Right atrium auricular region (tissue), 2 donors: ENCODE measurements around the gene FOXC2. TPM values are rescaled to one million over a fixed set of nuclear protein-coding genes. Genes with fewer than 3 reads are reported as not detected.
A peak's percentile ranks its signal among the peaks of the same experiment; 100 is the strongest.

Experiments used
- DNase-seq: peaks from one replicate; pipeline ENCODE4 v3.0.0-alpha.2; 2019; ENCODE audit warnings: low spot score
- H3K27ac ChIP-seq, 2 donors: fragments of 200-600 bp; sonication (generic); 1 replicate in 1 of 2; 2 replicates in 1 of 2; pipeline ENCODE4 v1.5.1; 2016 to 2019
- H3K27me3 ChIP-seq, 2 donors: fragments of 200-600 bp; sonication (generic); one replicate each; pipeline versions ENCODE4 v1.5.1 to v1.6.0; 2017 to 2019
- H3K36me3 ChIP-seq: fragments of 200-600 bp; sonication (generic); one replicate; pipeline ENCODE4 v1.5.1; 2016
- H3K4me1 ChIP-seq, 2 donors: fragments of 200-600 bp; sonication (generic); one replicate each; pipeline versions ENCODE4 v1.5.1 to v1.6.0; 2017 to 2019
- H3K4me3 ChIP-seq, 2 donors: fragments of 200-600 bp; sonication (generic); 1 replicate in 1 of 2; 2 replicates in 1 of 2; pipeline ENCODE4 v1.5.1; 2017 to 2019; ENCODE audit warnings: mild to moderate bottlenecking in 1 of 2, moderate library complexity in 1 of 2
- H3K9me3 ChIP-seq, 2 donors: fragments of 200-600 bp; sonication (generic); one replicate each; pipeline ENCODE4 v1.5.1; 2019
- total RNA-seq, 2 donors: library from RNA; depleted of rRNA; stranded (reverse); fragments of >200 nt; gene quantifications; one replicate each; pipeline ENCODE4 v1.1.0, GENCODE V29; 2016
- TF ChIP-seq, protein P1 (sequence below), 2 donors: fragments of 200-600 bp; sonication (generic); IDR thresholded peaks; one replicate each; pipeline ENCODE4 v1.5.1; 2019; ENCODE audit warnings: antibody characterized with exemption in 2 of 2

The FOXC2 gene
- total RNA-seq: 1 to 10 TPM; 2.6 to 2.9 TPM

GRCh38 chr16:86566601-86566965 lies at the start of gene FOXC2:
TSS of gene FOXC2 (plus strand) at chr16:86566829. CDS start at chr16:86567336, 507 bp downstream.
- peak; percentile 92 for DNase-seq
- peak within 1 kb of the TSS; percentile 86 to 90 for H3K27ac ChIP-seq
- no peaks in the 10 kb centered on the region for H3K36me3 ChIP-seq
- H3K27me3 ChIP-seq: peaks cover 0 to 16% of the 10 kb centered on the region in 2 donors
- H3K9me3 ChIP-seq: no peaks in the 10 kb centered on the region
- H3K4me3 ChIP-seq: peak within 1 kb of the TSS; percentile 53 to 59
- TF ChIP-seq, protein P1, sequence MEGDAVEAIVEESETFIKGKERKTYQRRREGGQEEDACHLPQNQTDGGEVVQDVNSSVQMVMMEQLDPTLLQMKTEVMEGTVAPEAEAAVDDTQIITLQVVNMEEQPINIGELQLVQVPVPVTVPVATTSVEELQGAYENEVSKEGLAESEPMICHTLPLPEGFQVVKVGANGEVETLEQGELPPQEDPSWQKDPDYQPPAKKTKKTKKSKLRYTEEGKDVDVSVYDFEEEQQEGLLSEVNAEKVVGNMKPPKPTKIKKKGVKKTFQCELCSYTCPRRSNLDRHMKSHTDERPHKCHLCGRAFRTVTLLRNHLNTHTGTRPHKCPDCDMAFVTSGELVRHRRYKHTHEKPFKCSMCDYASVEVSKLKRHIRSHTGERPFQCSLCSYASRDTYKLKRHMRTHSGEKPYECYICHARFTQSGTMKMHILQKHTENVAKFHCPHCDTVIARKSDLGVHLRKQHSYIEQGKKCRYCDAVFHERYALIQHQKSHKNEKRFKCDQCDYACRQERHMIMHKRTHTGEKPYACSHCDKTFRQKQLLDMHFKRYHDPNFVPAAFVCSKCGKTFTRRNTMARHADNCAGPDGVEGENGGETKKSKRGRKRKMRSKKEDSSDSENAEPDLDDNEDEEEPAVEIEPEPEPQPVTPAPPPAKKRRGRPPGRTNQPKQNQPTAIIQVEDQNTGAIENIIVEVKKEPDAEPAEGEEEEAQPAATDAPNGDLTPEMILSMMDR (IDR thresholded peaks at IDR 0.05): no peak
- peaks cover 0 to 6% of the 10 kb centered on the region in 2 donors for H3K4me1 ChIP-seq

GRCh38 chr16:86517033-86517432 lies 49.6 kb upstream of the FOXC2 start:
- TF ChIP-seq, protein P1 (IDR thresholded peaks at IDR 0.05): no peak
- Histone ChIP-seq H3K9me3 (no peaks in the 10 kb centered on the region), H3K4me1 (peaks cover 0 to 22% of the 10 kb centered on the region in 2 donors), H3K27ac (no peak overlapping the region), H3K27me3 (peaks cover 0 to 37% of the 10 kb centered on the region in 2 donors), H3K4me3 (no peak overlapping the region), H3K36me3 (no peaks in the 10 kb centered on the region)
- no peak for DNase-seq

DNA sequence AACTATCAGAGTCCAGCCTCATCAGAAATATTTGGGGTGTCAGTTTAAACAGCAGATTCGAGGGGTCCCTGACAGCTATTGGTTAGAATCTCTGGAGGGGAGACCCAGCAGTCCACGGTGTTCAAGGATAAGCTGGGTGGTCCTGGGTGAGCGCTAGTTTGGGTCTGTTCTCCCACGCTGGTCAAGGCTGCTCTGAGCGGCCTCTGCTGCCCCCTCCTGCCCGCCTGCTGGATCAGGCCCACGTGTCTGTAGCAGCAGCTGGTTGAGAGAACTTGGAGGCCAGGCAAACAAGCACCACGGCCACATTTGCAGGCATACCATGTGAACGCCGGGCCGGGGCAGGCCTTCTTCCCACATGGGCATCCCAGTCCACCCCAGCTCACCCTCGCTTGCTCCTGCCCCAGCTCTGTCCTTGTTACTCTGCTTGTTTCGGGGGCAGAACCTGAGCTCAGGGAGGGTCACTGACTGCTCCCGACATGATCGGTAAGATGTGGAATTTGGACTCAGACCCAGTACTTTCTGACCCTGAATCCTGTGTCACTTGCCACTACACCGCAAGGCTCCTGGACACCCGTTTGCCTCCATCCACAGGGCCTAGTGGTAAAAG lies 48.9 kb upstream of the FOXC2 start:
- Histone ChIP-seq H3K27me3 (peaks cover 0 to 32% of the 10 kb centered on the region in 2 donors), H3K36me3 (no peaks in the 10 kb centered on the region), H3K4me1 (peaks cover 0 to 22% of the 10 kb centered on the region in 2 donors), H3K27ac (no peak overlapping the region), H3K4me3 (no peak overlapping the region), H3K9me3 (no peaks in the 10 kb centered on the region)
- TF ChIP-seq, protein P1 (IDR thresholded peaks at IDR 0.05): peak; percentile 43 to 84
- no peak for DNase-seq

DNA sequence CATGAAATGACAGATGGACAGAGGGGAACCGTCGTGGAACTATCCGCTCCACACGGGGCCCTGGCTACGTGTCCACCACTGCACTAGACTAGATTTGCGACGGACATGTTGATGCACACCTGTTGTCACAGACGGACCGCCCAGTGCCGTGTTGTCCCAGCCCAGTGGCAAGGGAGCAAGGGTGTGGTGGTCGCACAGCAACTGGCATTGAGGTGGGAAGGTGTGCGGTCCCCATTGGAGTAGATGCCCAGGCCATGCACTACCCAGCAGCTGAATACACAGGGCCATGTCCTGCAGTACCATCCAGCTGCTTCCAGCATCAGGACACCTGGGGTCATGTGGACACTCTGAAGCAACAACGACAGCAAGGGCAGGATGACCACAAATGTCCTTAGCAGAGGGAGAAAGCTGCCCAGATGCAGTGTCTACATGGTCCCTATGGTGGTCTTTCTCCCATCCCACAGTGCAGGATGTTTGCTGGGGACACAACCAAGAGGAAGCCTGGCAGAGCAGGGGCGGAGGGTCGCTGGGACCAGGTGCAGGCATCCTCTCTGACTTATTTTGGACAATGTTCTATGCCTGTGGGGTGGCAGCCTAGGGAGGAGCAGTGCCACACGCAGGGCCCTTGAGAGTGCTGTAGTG lies 47.5 kb upstream of the FOXC2 start:
- TF ChIP-seq, protein P1 (IDR thresholded peaks at IDR 0.05): no peak
- Histone ChIP-seq H3K9me3 (no peaks in the 10 kb centered on the region), H3K4me3 (no peak overlapping the region), H3K27me3 (peaks cover 0 to 32% of the 10 kb centered on the region in 2 donors), H3K27ac (no peak overlapping the region), H3K4me1 (peaks cover 0 to 22% of the 10 kb centered on the region in 2 donors), H3K36me3 (no peaks in the 10 kb centered on the region)
- DNase-seq: no peak

GRCh38 chr16:86519649-86520316 lies 46.8 kb upstream of the FOXC2 start:
- no peaks in the 10 kb centered on the region for H3K36me3 ChIP-seq
- no peak for DNase-seq
- TF ChIP-seq, protein P1 (IDR thresholded peaks at IDR 0.05): peak; percentile 78 to 94
- H3K27ac ChIP-seq: no peak overlapping the region
- no peaks in the 10 kb centered on the region for H3K9me3 ChIP-seq
- no peak overlapping the region for H3K4me3 ChIP-seq
- H3K4me1 ChIP-seq: peaks cover 0 to 22% of the 10 kb centered on the region in 2 donors
- peaks cover 0 to 32% of the 10 kb centered on the region in 2 donors for H3K27me3 ChIP-seq
